ENCODE results near the gene PGA4.
"Not testable (repeated sequence)": the region's sequence is repeated elsewhere in the genome, so short reads cannot be mapped to it uniquely, and the experiment has no call there.

PGA4 gene

GRCh38 chr11:61232548-61233145 lies 10.5 kb downstream of the PGA4 start:
- H3K9me3 ChIP-seq (ENCODE audit: control insufficient read depth, low read depth, low read length); H3K27me3 ChIP-seq (ENCODE audit: control insufficient read depth, insufficient read depth, low read length); H3K9ac ChIP-seq (ENCODE audit: low read length); H3K36me3 ChIP-seq (ENCODE audit: control insufficient read depth, low read depth, low read length); H3K27ac ChIP-seq (ENCODE audit: low read length); H3K4me1 ChIP-seq (ENCODE audit: control insufficient read depth, low read depth, low read length); H3K4me3 ChIP-seq (ENCODE audit: low read length): not testable (repeated sequence)

DNA sequence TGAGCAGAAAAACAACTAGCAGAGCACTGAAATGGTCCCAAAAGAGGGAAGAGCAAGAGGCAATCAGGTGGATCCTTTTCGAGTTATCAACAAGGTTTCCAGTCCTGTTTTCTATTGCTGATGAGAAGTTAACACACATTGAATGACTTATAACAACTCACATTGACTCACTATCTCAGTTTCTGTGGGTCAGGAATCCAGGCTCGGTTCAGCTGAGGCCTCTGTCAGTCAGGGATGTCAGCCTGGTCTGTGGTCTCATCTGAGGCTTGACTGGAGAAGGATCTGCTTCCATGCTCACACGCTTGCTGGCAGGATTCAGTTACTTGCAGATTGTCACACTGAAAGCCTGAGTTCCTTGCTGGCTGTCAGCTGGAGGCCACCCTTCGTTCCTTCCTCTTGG lies 15.0 kb downstream of the PGA4 start:
- not testable (repeated sequence) for H3K9ac ChIP-seq (ENCODE audit: low read length); H3K27me3 ChIP-seq (ENCODE audit: control insufficient read depth, insufficient read depth, low read length); H3K36me3 ChIP-seq (ENCODE audit: control insufficient read depth, low read depth, low read length); H3K4me1 ChIP-seq (ENCODE audit: control insufficient read depth, low read depth, low read length); H3K9me3 ChIP-seq (ENCODE audit: control insufficient read depth, low read depth, low read length); H3K27ac ChIP-seq (ENCODE audit: low read length); H3K4me3 ChIP-seq (ENCODE audit: low read length)

DNA sequence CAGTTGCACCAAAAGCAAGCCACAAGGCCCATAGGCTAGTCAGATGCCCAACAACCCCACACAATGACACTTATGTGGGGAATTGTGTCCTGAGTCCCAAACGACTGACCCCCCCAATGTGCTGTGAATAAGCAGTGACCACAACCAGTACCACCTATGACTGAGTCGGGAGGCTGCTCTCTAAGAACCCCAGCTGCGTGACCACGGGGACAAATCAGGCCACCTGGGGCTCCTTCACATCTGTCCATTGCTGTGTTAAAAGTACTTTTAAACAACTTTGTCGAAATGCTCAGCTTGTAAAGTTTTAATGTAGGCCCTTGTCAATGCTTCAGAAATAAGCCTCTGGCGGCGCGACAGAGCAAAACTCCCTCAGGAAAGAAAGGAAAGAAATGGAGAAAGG lies 18.1 kb downstream of the PGA4 start:
- H3K4me1 ChIP-seq (ENCODE audit: control insufficient read depth, low read depth, low read length); H3K4me3 ChIP-seq (ENCODE audit: low read length); H3K27me3 ChIP-seq (ENCODE audit: control insufficient read depth, insufficient read depth, low read length); H3K9me3 ChIP-seq (ENCODE audit: control insufficient read depth, low read depth, low read length); H3K27ac ChIP-seq (ENCODE audit: low read length); H3K9ac ChIP-seq (ENCODE audit: low read length); H3K36me3 ChIP-seq (ENCODE audit: control insufficient read depth, low read depth, low read length): not testable (repeated sequence)

DNA sequence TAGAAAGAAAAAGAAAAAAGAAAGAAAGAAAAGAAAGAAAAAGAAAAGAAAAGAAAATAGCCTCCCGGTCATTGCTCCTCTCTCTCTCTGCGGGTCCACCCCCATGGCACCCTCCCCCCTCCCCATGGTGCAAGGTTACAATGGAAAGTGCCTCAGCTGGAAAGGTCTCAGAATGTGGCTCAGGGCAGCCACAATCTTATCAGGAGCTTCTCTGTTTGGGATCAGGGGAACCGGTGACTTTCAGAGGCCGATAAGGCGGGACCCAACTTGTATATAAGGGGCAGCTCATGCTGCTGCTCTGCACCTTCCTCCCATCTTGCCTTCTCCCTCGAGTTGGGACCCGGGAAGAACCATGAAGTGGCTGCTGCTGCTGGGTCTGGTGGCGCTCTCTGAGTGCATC lies 18.7 kb downstream of the PGA4 start, which contains the start of gene PGA5:
PGA5 (plus strand) TSS at position 301 of the 400 bp plus-strand sequence; CDS start at position 353, 52 bp downstream.
- not testable (repeated sequence) for H3K9me3 ChIP-seq (ENCODE audit: control insufficient read depth, low read depth, low read length); H3K9ac ChIP-seq (ENCODE audit: low read length); H3K27me3 ChIP-seq (ENCODE audit: control insufficient read depth, insufficient read depth, low read length); H3K27ac ChIP-seq (ENCODE audit: low read length); H3K4me3 ChIP-seq (ENCODE audit: low read length); H3K4me1 ChIP-seq (ENCODE audit: control insufficient read depth, low read depth, low read length); H3K36me3 ChIP-seq (ENCODE audit: control insufficient read depth, low read depth, low read length)

DNA sequence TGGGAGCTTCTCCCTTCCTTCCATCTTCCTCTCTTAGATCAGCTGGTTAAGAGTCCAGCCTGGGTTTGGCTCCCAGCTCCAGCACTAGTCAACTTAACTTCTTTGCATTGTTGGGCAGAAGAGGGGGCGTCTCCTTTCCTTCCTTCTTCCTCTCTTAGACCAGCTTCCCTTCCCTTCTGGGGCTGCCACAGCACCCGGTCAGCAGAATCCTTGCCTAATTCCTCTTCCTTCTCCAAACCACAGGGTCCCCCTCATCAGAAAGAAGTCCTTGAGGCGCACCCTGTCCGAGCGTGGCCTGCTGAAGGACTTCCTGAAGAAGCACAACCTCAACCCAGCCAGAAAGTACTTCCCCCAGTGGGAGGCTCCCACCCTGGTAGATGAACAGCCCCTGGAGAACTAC lies 19.4 kb downstream of the PGA4 start:
- H3K36me3 ChIP-seq (ENCODE audit: control insufficient read depth, low read depth, low read length); H3K9ac ChIP-seq (ENCODE audit: low read length); H3K4me3 ChIP-seq (ENCODE audit: low read length): not testable (repeated sequence)

GRCh38 chr11:61245284-61245964 lies 23.3 kb downstream of the PGA4 start:
- not testable (repeated sequence) for H3K9ac ChIP-seq (ENCODE audit: low read length); H3K9me3 ChIP-seq (ENCODE audit: control insufficient read depth, low read depth, low read length); H3K36me3 ChIP-seq (ENCODE audit: control insufficient read depth, low read depth, low read length); H3K27ac ChIP-seq (ENCODE audit: low read length); H3K4me3 ChIP-seq (ENCODE audit: low read length); H3K27me3 ChIP-seq (ENCODE audit: control insufficient read depth, insufficient read depth, low read length); H3K4me1 ChIP-seq (ENCODE audit: control insufficient read depth, low read depth, low read length)

More for the DNA sequence above, 19.4 kb downstream of the PGA4 start:
- H3K4me1 ChIP-seq (ENCODE audit: control insufficient read depth, low read depth, low read length); H3K9me3 ChIP-seq (ENCODE audit: control insufficient read depth, low read depth, low read length); H3K27me3 ChIP-seq (ENCODE audit: control insufficient read depth, insufficient read depth, low read length); H3K27ac ChIP-seq (ENCODE audit: low read length): not testable (repeated sequence)

DNA sequence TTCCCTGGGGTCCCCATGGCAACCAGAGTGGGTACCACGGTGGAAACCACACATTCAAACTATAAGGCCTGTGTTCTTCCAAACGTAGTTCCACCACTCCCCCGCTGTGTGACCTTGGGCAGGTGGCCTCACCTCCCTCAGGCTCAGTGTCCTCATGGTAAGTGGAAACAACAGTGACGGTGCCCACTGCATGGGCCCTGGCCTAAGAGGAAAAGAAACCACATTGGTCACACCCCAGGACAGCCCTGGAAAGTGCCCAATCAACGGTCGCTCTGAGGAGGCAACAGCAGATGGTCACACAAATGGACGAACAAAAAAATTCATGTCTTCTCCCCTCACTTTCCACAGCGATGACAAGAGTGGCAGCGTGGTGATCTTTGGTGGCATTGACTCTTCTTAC lies 25.9 kb downstream of the PGA4 start:
- H3K27ac ChIP-seq (ENCODE audit: low read length); H3K9ac ChIP-seq (ENCODE audit: low read length); H3K27me3 ChIP-seq (ENCODE audit: control insufficient read depth, insufficient read depth, low read length): not testable (repeated sequence)

DNA sequence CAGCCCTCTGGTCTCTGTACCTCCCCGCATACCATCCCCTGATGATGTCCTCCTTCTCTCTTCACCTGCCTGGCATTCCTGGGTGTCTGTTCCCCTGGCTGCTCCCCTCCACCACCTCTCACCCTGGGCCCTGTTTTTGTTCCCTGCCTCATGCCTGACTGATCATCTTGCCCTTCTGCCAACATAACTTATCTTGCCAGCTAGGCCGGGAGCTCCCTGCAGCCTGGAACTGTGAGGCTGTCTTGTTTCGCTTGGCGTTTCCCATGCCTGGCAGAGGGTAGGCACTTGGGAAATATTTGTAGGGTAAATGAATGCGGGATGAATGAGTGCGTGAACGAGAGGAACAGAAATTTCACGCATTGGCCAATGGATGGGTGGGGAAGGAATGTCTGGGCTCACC lies 27.1 kb downstream of the PGA4 start:
- H3K4me3 ChIP-seq (ENCODE audit: low read length); H3K36me3 ChIP-seq (ENCODE audit: control insufficient read depth, low read depth, low read length); H3K27me3 ChIP-seq (ENCODE audit: control insufficient read depth, insufficient read depth, low read length); H3K4me1 ChIP-seq (ENCODE audit: control insufficient read depth, low read depth, low read length); H3K27ac ChIP-seq (ENCODE audit: low read length); H3K9ac ChIP-seq (ENCODE audit: low read length); H3K9me3 ChIP-seq (ENCODE audit: control insufficient read depth, low read depth, low read length): not testable (repeated sequence)

More for the DNA sequence above, 25.9 kb downstream of the PGA4 start:
- not testable (repeated sequence) for H3K9me3 ChIP-seq (ENCODE audit: control insufficient read depth, low read depth, low read length); H3K36me3 ChIP-seq (ENCODE audit: control insufficient read depth, low read depth, low read length); H3K4me1 ChIP-seq (ENCODE audit: control insufficient read depth, low read depth, low read length); H3K4me3 ChIP-seq (ENCODE audit: low read length)

DNA sequence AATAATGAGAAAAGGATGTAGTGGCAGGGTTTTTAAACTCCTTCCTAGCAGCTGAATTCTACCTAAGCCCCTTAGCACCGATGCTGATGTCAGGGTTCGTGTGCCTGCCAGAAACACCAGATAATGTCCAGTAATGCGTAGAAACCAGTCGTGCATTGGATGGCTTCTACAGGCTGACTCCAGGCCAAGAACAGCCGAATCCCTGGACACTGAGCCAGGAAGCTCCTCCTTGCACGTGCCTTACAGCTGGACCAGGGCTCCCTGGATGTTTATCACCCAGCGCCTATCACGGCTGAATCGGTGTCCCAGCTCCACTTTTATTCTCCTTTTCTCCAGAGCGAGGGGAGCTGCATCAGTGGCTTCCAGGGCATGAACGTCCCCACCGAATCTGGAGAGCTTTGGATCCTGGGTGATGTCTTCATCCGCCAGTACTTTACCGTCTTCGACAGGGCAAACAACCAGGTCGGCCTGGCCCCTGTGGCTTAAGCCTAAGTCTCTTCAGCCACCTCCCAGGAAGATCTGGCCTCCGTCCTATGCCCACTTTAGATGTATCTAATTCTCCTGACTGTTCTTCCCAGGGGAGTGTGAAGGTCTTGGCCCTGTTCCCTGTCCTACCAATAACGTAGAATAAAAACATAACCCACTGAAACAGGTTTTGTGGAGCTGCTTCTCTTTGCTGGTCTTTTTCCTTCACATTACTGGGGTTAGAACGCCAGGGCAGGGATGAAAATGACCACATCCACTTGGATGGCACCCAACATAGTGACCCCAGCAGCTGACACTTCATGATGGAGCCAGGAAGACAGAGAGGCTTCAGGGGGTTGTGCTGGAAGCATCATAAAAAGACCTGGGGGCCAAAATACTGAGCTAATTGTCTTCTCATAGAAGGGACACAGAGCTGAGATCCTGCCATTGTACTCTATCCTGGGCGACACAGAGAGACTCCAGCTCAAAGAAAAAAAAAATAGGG lies 28.9 kb downstream of the PGA4 start:
- H3K36me3 ChIP-seq (ENCODE audit: control insufficient read depth, low read depth, low read length); H3K27me3 ChIP-seq (ENCODE audit: control insufficient read depth, insufficient read depth, low read length); H3K27ac ChIP-seq (ENCODE audit: low read length); H3K9me3 ChIP-seq (ENCODE audit: control insufficient read depth, low read depth, low read length); H3K9ac ChIP-seq (ENCODE audit: low read length); H3K4me3 ChIP-seq (ENCODE audit: low read length); H3K4me1 ChIP-seq (ENCODE audit: control insufficient read depth, low read depth, low read length): not testable (repeated sequence)

GRCh38 chr11:61252332-61252731 lies 30.2 kb downstream of the PGA4 start:
- H3K4me3 ChIP-seq (ENCODE audit: low read length); H3K4me1 ChIP-seq (ENCODE audit: control insufficient read depth, low read depth, low read length); H3K27me3 ChIP-seq (ENCODE audit: control insufficient read depth, insufficient read depth, low read length); H3K27ac ChIP-seq (ENCODE audit: low read length); H3K9me3 ChIP-seq (ENCODE audit: control insufficient read depth, low read depth, low read length); H3K36me3 ChIP-seq (ENCODE audit: control insufficient read depth, low read depth, low read length); H3K9ac ChIP-seq (ENCODE audit: low read length): not testable (repeated sequence)

DNA sequence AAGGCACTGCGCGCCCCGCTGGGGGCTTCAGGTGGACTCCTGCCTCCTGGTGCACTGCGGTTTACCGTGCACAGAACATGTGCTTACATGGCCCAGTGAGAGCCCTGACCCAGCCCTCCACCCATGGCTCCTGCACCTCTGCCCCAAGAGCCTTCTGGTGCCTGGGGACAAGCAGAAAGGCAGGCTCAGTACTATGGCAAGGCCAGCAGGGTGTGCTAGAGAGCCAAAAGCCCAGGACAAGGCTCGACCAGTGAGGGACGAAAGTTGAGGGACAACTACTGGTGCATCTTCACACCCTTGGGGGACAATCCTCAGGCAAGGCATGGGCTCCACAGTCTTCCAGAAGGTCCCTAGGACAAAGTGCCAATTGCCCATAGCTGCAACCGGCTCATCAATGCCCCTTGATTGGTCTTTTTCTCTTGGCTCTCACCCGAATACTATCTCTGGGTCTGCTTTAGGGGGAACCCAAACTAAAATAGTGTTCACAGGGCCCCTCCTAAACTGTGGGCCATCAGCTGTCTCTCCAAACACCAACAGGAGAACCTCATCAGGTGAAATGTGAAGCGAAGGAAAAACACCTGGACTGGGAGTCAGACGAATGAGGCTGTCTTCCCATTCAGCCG lies 32.4 kb downstream of the PGA4 start:
- H3K27ac ChIP-seq (ENCODE audit: low read length): no peak overlapping the region
- no peaks in the 10 kb centered on the region for H3K36me3 ChIP-seq (ENCODE audit: control insufficient read depth, low read depth, low read length)
- no peak overlapping the region for H3K9ac ChIP-seq (ENCODE audit: low read length)
- no peaks in the 10 kb centered on the region for H3K27me3 ChIP-seq (ENCODE audit: control insufficient read depth, insufficient read depth, low read length)
- H3K9me3 ChIP-seq (ENCODE audit: control insufficient read depth, low read depth, low read length): no peaks in the 10 kb centered on the region
- H3K4me1 ChIP-seq (ENCODE audit: control insufficient read depth, low read depth, low read length): no peaks in the 10 kb centered on the region
- no peak overlapping the region for H3K4me3 ChIP-seq (ENCODE audit: low read length)
